ENCODE data around the gene GTSE1. TPM values are rescaled to one million over a fixed set of nuclear protein-coding genes. Genes with fewer than 3 reads are reported as not detected.

GTSE1 gene
- polyA plus RNA-seq, 12 donors: 5.6 to 20.9 (median 9.9) TPM; not detected in 1

DNA sequence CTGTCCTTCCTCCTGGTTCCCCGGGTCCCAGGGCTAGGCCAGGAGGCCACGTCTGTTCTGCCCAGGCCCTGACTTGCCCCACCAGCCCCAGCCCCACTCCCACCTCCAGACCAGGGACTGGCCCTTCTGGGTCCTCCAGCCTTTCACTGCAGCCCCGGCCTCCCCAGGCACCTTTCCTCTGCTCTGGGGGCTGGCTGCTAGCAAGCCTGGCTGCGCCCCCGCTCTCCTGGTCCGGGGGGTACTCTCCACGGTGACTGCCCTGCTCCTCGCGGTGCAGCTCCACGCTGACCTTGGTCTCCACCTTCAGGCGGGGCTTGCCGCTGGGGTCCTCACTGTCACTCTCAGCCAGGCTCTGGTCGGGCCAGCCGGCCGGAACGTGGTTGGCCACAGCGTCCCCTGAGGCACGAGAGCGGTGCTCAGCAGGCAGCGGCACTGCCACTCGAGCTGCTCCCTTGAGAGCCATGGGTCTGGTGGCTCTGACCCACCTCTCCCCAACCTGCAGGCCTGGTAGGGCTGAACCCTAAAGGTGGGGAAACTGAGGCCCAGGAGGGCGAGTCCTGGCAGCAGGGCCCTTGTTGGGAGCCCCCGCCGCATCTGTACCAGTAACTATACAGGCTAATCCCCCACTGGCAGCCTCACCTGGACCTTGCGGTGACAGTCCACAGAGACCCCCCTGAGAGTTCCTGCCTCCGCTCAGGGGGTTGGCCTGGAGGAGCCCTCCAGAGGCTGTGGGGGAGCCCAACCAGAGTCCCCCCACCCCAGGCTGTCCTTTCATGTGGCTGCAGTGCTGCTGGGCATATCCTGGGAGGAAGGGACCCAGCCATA, 67.9 kb downstream of the GTSE1 start:
- DNase-seq: no peak

DNA sequence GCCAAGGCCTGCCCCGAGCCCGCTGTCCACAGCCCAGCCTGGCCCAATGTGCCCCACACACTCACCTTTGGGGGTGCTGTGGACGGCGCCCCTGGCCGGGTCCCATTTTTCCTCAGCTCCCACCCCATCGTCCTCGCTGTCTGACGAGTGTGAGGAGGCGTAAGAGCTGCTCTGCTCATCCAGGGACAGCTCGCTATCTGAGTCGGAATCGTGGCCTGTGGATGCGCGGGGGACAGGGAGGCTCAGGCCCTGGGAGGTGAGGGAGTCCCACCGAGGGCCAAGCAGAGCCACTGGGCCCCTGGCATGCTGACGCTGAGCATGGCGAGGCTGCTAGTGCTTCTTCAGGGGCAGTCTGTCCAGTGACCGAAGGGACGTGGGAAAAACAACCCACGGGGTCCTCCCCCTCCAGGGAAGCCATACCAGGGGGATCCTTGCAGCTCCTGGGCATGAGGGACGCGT, 68.5 kb downstream of the GTSE1 start:
- no peak for DNase-seq

DNA sequence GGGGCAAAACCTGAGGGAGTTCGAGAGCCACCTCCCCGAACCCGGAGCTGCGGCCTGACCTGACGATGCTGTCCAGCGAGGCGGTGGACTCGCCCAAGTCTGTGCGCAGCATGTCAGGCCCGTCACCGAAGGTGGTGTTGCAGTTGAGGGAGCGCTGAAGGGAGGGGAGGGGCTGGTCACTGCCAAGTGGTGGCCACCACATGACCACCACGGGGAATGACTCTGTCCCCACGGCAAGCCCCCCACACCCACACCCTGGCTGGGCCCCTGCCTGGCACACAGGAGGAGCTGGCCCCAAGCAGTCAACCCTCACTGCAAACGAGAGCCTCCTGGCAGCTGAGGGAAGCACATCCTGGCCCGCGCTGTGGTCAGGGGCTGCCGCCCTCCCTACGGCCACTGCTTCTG, 69.7 kb downstream of the GTSE1 start:
- DNase-seq: no peak

DNA sequence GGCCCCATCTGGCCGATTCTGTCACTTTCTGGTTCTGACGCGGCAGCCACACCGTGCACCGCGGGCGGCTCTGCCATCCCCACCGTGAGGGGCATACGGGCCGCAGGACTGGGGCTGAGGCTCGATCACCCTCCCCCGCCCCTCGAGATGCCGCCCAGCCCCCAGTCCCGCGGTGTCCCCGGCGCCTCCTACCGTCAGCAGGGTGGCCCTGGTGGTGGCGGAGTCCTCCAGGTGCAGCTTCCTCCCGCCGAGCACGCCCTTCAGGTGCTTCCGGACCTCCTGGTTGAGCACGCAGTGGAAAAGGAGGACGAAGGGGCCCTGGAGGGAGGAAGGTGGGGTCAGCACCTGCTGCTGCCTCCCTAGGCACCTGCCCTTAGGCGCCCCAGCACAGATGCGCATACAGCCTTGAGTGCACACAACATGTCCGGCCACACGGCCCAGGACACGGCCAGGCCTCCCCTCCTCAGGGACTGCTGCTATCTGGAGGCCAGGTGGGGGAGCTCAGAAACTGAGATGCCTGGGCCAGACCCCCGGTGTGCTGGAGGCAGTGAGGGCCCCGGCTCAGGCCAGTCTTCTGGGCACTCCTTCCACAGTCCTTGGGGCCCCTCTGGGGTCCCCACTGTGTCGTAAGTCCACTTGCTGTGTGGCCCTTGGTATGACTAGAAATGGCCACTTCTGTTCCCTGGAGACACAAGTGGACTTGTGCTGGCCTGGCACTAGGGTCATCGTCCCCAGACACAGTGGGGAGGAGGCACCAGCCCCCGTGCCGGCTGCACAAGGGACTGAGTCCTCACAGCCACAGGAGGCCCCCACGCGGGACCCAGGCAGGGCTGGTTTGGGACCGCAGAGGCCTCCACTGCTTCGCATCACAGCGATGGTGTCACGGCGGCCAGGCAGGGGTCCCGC, 70.4 kb downstream of the GTSE1 start:
- DNase-seq: no peak

DNA sequence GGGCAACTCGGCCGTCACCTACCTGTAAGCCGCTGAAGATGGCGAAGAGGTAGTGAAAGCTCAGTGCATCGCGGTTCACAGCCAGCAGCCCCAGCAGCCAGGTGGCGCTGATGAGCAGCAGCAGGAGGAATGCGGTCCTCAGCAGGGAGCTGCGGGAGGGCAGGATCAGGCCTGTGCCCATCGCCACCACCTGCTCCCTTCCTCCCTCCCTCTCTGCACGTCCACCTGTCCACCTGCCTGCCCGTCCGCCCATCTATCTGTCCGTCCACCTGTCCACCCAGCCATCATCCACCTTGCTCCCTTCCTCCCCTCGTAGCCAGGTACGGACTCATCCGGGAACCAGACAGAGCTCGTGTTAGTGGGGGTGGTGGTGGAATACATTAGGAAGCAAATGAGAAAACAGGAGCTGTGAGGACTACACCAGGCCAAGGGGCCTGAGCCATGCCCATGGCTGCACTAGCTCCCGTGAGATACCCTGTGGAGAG, 71.1 kb downstream of the GTSE1 start:
- DNase-seq: no peak

DNA sequence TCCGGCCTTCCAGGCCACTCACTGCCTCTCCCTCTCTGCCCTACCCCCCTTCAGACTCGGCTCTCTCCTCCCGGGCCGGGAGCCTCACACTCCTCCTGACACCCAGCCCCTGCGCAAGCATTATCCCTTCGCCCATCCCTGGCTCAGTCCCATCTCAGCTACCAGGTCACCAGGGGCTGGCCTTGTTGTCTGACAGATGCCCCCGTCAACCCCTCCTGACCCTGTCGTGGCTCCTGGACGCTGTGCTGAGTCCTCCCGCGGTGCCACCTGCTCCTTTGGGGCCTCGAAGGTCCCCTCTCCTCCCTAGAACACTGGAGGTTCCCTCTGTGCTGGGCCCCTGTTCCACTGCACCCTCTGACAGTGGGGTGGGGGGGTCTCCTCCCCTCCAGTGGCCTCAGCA, 71.8 kb downstream of the GTSE1 start:
- no peak for DNase-seq

DNA sequence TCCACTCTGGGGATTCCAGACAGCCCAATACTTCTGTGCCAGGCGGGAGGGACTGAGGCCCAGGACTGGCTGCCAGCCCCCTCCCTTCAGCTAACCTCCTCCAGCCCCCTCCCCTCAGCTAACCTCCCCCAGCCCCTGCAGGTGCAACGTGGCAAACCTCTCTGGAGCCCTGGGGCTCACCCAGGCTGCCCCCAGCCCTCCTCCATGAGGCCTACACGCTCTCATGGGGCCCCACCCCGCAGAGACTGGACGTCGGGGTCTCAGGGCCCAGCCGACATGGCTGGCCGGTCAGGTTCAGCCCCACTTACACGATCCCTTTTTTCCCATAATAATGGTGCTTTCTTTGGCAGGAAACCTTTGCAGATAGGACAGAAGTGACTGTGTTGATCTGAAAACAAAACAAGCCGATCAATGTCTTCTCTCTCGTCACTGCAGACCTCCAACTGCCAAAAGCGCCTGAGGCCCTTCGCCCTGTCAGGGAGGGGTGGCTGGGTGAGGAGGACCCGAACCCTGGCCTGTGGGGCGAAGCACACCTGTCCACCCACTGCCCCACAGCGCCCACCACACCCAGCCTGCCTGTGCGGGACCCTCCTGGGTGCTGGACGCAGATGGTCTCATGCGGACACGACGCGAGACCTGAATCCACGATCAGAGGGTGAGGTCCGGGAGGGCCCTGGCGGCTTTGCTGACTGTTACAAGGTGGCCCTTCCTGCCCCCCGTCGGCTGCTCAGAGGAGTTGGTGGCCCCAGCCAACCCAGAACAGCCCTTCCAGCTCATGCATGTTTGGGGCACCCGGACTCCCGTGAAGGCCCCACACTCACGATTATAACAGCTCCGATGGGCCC, 72.4 kb downstream of the GTSE1 start:
- DNase-seq: no peak

DNA sequence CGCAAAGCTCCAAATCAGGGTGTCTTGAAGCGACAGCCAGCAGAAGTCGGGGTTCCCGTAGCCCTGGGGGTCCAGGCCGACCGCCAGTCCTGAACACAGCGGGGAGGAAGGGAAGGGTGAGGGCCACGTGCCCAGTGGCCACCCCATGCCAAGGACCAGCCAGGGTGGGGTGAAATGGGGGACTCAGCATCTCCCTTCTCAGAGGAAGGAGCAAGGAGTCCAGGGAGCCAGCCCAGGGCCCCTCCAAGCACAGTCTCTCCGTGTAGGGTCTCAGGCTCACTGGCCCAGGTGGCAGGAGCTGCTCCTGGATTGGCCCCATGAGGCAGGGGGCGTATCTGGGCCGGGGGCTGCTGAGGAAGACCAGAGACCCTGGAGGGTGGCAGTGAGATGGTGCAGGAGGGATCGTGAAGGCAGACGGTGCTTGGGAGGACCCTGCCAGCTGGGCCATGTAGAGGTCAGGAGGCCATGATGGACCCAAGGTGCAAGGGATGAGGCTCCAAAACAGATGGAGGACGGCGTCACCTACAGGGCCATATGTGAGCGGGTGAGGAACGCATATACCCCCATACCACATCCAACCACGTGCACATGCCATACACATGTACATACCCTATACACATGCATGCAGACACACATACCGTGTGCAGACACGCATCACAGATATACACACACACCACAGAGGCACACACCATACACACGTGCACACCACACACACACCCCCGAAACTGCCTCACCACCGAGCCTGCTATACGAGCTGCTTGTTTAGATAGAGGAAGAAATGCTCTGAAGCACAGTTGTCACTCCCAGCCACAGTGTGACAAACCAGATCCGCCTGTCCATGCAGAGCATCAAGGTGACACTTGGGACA, 73.3 kb downstream of the GTSE1 start:
- DNase-seq: no peak

DNA sequence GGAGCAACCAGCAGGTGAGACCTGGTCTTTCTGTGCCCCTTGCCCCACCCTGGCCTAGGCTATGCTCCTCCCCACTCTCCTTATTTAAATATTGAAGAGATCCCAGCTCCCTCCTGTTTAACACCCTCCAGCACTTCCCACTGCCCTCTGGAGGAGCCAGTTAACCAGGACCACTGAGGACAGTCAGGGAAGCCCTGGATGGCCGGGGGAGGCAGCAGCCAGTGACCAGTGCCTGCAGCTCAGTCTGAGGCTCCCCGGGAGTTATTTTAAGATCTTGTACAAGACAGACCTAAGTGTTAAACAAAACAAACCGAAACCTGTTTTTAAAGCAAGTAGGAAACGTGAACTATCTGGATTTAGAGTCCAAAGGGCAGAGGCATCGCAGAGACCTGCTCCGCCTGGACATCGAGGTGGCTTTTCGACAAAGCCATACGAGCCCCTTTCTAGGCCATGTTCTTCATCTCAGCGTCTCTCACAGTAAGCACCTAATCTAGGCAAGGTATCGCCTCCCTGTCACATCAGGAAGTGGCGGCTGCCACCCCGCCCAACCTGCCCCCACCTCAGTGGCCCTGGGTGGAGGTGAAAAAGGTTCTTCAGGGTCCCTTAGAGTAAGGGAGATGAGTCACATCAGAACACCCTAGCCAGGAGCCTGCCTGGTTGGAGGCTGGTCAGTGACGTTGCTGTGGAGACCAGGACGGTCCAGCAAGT, 74.1 kb downstream of the GTSE1 start:
- DNase-seq: no peak

DNA sequence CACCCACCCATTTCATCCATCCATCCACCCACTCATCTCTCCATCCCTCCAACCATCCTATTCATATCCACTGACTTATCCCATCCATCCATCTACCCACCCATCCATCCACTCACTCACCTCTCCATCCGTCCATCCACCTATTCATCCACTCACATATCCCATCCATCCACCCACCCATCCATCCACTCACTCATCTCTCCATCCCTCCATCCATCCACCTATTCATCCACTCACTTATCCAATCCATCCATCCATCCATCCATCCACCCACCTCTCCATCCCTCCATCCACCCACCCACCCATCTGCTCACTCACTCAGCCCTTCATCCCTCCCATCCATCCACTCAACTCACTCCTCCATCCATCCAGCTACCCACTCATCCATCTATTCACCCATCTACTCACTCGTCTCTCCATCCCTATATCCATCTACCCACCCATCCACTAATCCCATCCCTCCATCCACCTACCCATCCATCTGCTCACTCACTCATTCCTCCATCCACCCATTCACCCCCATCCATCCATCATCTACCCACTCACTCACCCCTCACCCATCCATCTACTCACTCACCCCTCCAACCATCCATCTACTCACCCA, 75.1 kb downstream of the GTSE1 start:
- no peak for DNase-seq

DNA sequence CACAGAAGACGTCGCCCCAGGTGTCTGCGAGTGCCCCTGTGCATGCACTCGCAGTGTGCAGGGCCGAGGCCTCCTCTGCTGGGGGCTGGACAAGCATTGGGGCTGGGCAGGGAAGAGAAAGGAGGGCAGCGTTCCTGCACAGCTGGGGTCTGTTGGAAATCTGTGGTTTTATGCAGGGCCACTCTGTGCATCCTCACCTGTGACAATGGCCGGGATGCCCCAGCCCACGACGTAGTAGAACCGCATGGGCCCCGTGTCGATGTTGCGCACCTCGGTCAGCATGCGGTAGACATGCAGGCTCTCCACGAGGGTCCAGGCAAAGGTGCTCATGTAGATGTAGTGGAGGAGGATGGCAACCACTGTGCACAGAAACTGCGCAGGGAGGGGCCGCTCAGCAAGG, 76.0 kb downstream of the GTSE1 start:
- DNase-seq: no peak

DNA sequence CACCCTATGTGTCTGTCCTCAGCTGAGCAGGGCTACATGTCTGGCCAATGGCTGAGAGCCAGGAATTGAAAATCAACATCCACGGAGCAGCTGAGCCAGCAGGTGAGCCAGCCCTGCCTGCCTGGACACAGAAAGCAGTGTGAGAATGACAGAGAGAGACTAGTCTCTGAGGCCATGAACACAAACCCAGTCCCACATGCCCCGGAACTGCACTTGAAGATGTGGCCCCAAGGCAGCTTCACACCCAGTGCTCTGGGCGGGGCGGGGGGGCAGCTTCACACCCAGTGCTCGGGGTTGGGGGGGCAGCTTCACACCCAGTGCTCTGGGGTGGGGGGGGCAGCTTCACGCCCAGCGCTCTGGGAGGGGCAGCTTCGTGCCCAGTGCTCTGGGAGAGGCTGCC, 76.5 kb downstream of the GTSE1 start:
- no peak for DNase-seq

DNA sequence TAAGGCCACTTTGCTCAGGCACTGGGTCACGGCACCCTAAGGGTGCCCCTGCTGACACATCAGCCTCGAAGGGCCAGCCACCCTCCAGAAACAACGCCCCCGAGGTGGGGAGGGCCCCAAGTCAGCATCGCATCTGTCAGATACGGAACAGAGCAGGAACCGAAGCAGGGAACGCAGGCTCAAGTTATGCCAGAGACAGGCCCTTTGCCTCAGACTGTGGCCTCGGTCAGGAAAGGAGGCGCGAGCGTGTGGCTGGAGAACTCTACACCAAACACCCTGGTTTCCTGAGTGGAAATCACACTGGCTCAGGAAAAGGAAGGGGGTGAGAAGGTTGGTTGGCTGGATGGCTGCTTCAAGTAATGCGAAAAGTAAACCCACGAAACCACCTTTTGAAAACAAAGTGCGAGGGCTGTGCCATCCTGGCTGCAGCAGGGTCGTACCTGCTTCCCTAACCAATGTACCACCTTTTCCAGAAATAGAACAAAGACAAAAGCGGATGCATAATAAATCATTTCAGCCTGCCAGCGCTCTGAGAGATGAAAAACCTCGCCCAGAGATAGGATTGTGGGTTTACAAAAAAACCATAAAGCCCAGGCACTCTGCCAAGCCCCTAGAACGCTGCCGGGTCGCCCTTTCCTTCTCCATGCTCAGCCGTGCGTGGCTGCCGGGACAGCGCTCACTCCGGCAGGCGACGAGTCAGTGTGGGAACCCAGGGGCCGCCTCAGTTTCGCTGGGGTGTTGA, 77.4 kb downstream of the GTSE1 start:
- DNase-seq: no peak

DNA sequence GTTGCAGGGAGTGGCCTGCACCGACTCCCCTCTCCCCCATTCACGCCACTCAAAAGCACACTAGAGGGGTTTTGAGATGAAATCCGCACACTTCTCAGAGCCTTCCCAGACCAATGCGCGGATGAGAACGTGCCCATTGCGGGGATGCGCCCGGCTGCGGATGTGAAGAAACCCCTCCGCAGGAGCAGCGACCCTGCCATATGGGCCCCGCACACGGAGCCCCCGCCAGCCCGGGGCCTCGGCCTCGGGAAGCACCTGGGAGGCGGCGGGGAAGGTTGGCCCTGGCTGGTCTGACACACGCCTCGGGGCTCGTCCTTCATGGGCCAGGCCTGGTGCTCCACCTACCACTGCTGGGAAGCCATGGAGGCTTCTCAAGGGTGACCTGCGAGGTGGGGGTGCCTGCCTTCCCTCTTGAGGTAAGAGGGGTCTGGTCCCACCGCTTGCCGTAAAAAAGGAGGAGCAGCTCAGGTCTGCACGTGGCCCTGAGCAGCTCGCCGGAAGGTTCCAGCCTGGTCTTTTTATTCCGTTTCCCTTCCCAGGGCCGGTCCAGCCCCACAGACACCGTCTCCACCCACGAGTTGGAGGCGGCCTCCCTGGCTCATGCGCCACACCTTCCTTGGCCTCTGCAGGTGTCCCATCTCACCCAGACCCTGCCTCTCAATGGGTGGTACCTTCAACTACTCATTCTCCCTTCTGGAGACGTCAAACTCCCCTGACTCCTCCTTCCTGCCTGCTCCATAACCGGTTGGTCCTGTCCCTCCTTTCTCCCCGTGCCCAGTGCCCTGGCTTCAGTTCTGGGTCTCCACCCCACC, 78.2 kb downstream of the GTSE1 start:
- no peak for DNase-seq

DNA sequence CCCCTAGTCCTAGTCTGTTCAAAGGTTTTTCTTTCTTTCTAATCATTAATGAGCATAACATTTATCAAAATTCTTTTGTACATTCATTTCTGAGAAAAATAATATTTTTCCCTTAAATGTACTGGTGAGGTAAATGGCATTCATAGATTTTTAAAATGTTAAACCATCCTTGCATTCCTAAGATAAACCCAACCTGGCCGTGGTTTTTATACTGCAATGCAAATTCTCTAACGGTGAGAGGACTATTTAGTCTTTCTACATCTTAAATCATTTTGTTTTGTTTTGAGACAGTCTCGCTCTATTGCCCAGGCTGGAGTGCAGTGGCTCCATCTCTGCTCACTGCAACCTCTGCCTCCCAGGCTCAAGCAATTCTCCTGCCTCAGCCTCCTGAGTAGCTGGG, 79.4 kb downstream of the GTSE1 start:
- DNase-seq: no peak

DNA sequence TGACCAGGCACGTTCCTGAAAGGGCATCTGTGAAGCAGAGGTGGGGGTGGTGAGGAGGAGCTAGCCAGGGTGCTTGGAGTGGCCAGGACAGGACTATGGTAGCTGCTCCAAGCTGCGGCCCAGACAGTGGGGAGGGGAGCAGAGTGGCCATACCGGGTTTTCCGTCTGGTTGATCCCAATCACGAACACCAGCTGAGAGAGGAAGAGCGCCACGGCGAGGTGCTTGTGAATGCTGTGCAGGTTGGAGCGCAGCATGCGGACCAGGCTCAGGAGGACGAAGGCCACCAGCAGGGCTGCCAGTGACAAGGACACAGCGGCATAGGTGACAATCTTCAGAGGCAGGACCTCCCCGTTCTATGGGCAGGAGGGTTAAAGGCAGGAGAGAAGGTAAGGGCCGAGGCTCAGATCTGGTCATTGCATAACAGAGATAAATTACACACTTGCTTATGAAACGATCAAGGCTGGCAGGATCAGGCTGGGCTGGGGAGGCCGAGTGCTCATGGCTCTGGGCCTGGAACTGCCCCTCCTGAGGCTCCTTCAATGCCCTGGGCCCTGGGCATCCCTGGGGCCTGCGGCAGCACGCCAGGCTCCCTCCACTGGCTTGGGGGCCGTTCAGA, 80.3 kb downstream of the GTSE1 start:
- no peak for DNase-seq
